Measurements from ENCODE around the gene CDK6. TPM values are rescaled to one million over a fixed set of nuclear protein-coding genes. Genes with fewer than 3 reads are reported as not detected.
A peak's percentile ranks its signal among the peaks of the same experiment; 100 is the strongest.

The CDK6 gene
- total and polyA plus RNA-seq, 9 of the 15 experiments (the other 6 are each of a cell fraction or from before 2014, with no cell fraction given): 7.6 to 109 (median 44.4) TPM

DNA sequence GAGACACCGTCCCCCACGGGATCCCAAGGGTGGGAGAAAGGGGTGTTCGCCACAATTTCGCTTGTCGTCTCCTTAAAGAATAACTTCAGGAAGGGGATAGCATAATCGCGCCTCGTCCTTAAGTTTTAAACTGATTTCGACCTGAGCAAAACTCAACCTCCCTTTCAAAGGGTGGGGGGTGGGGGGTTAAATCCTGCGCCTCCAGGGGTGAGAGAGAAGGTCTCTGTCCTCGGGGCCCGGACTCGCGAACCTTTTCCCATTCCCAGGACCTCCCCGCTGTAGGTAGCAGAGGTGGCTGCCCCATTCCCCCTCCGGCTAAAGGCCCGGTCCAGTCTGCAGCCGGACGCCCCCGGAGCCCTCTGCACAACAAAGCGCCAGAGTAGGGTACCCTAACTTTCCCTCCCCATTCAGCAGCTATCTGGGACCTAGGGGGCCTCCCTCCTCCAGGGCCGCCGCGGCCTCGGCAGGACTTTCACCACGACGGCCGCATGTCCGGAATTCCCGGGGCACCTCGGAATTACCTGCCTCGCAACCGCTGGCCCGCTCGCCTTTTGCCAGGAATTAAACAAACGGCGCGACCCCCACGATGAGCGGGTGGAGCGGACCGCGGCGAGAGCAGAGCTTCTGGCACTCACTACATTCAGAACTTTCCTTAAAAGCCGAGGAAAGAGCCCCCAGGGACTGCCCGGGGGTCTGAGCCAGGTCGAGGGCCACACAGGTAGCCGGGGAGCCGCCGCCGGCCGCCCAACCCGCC, 1.7 kb downstream of the CDK6 start (continued):
- TF ChIP-seq, protein P1, sequence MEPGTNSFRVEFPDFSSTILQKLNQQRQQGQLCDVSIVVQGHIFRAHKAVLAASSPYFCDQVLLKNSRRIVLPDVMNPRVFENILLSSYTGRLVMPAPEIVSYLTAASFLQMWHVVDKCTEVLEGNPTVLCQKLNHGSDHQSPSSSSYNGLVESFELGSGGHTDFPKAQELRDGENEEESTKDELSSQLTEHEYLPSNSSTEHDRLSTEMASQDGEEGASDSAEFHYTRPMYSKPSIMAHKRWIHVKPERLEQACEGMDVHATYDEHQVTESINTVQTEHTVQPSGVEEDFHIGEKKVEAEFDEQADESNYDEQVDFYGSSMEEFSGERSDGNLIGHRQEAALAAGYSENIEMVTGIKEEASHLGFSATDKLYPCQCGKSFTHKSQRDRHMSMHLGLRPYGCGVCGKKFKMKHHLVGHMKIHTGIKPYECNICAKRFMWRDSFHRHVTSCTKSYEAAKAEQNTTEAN (CRISPR knock-in tag; IDR thresholded peaks at IDR 0.05): no peak
- TF ChIP-seq, protein P2, sequence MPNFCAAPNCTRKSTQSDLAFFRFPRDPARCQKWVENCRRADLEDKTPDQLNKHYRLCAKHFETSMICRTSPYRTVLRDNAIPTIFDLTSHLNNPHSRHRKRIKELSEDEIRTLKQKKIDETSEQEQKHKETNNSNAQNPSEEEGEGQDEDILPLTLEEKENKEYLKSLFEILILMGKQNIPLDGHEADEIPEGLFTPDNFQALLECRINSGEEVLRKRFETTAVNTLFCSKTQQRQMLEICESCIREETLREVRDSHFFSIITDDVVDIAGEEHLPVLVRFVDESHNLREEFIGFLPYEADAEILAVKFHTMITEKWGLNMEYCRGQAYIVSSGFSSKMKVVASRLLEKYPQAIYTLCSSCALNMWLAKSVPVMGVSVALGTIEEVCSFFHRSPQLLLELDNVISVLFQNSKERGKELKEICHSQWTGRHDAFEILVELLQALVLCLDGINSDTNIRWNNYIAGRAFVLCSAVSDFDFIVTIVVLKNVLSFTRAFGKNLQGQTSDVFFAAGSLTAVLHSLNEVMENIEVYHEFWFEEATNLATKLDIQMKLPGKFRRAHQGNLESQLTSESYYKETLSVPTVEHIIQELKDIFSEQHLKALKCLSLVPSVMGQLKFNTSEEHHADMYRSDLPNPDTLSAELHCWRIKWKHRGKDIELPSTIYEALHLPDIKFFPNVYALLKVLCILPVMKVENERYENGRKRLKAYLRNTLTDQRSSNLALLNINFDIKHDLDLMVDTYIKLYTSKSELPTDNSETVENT (CRISPR knock-in tag; IDR thresholded peaks at IDR 0.05): no peak
- TF ChIP-seq, protein P3, sequence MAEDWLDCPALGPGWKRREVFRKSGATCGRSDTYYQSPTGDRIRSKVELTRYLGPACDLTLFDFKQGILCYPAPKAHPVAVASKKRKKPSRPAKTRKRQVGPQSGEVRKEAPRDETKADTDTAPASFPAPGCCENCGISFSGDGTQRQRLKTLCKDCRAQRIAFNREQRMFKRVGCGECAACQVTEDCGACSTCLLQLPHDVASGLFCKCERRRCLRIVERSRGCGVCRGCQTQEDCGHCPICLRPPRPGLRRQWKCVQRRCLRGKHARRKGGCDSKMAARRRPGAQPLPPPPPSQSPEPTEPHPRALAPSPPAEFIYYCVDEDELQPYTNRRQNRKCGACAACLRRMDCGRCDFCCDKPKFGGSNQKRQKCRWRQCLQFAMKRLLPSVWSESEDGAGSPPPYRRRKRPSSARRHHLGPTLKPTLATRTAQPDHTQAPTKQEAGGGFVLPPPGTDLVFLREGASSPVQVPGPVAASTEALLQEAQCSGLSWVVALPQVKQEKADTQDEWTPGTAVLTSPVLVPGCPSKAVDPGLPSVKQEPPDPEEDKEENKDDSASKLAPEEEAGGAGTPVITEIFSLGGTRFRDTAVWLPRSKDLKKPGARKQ (CRISPR knock-in tag; IDR thresholded peaks at IDR 0.05): 0 out of 2 replicates have a peak, but pooled peaks have one; percentile 56
- no peak for TF ChIP-seq WHSC1 (IDR thresholded peaks at IDR 0.05; ENCODE audit: low read length)
- TF ChIP-seq ZFX (CRISPR knock-in tag; IDR thresholded peaks at IDR 0.05): peak; percentile 66; the same call in 1 of the 2 replicates
- TF ChIP-seq, protein P4, sequence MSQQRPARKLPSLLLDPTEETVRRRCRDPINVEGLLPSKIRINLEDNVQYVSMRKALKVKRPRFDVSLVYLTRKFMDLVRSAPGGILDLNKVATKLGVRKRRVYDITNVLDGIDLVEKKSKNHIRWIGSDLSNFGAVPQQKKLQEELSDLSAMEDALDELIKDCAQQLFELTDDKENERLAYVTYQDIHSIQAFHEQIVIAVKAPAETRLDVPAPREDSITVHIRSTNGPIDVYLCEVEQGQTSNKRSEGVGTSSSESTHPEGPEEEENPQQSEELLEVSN (IDR thresholded peaks at IDR 0.05; ENCODE audit: borderline replicate concordance in 1 of 2, extremely low read depth in 1 of 2, insufficient read depth in 1 of 2, insufficient read length in 1 of 2, low read depth in 1 of 2, low read length in 1 of 2, poor library complexity in 1 of 2, severe bottlenecking in 1 of 2): peak in 1 of 2 experiments; percentile 14
- peak; percentile 29 for TF ChIP-seq HMGN3 (IDR thresholded peaks at IDR 0.05; ENCODE audit: borderline replicate concordance, extremely low read depth, insufficient read length, low read depth, low read length)
- no peak for TF ChIP-seq CTBP1 (IDR thresholded peaks at IDR 0.05; ENCODE audit: borderline replicate concordance)
- no peak for TF ChIP-seq NFIC (IDR thresholded peaks at IDR 0.05)
- TF ChIP-seq CC2D1A (IDR thresholded peaks at IDR 0.05): no peak; the same call in 1 of the 2 replicates
- no peak for TF ChIP-seq ZFP30 (CRISPR knock-in tag; IDR thresholded peaks at IDR 0.05; ENCODE audit: borderline replicate concordance)
- TF ChIP-seq, protein P5, sequence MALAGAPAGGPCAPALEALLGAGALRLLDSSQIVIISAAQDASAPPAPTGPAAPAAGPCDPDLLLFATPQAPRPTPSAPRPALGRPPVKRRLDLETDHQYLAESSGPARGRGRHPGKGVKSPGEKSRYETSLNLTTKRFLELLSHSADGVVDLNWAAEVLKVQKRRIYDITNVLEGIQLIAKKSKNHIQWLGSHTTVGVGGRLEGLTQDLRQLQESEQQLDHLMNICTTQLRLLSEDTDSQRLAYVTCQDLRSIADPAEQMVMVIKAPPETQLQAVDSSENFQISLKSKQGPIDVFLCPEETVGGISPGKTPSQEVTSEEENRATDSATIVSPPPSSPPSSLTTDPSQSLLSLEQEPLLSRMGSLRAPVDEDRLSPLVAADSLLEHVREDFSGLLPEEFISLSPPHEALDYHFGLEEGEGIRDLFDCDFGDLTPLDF (CRISPR knock-in tag; IDR thresholded peaks at IDR 0.05): no peak
- TF ChIP-seq, protein P6, sequence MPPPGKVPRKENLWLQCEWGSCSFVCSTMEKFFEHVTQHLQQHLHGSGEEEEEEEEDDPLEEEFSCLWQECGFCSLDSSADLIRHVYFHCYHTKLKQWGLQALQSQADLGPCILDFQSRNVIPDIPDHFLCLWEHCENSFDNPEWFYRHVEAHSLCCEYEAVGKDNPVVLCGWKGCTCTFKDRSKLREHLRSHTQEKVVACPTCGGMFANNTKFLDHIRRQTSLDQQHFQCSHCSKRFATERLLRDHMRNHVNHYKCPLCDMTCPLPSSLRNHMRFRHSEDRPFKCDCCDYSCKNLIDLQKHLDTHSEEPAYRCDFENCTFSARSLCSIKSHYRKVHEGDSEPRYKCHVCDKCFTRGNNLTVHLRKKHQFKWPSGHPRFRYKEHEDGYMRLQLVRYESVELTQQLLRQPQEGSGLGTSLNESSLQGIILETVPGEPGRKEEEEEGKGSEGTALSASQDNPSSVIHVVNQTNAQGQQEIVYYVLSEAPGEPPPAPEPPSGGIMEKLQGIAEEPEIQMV (tag; conservative IDR thresholded peaks at IDR 0.05; ENCODE audit: low read depth): peak; percentile 82
- TF ChIP-seq, protein P7, sequence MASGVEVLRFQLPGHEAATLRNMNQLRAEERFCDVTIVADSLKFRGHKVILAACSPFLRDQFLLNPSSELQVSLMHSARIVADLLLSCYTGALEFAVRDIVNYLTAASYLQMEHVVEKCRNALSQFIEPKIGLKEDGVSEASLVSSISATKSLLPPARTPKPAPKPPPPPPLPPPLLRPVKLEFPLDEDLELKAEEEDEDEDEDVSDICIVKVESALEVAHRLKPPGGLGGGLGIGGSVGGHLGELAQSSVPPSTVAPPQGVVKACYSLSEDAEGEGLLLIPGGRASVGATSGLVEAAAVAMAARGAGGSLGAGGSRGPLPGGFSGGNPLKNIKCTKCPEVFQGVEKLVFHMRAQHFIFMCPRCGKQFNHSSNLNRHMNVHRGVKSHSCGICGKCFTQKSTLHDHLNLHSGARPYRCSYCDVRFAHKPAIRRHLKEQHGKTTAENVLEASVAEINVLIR (CRISPR knock-in tag; IDR thresholded peaks at IDR 0.05): no peak
- no peak for TF ChIP-seq GABPB2 (CRISPR knock-in tag; conservative IDR thresholded peaks at IDR 0.05)

Data from K562 (cell line).